NT2/D1 (cell line): ENCODE measurements around the gene HCFC1R1.

Experiments used
- SUZ12 ChIP-seq: IDR thresholded peaks from 2 replicates; pipeline ENCODE4 v1.6.1; 2011; ENCODE audit not compliant: insufficient read length, insufficient read depth; ENCODE audit errors: extremely low read depth
- YY1 ChIP-seq: IDR thresholded peaks from 2 replicates; pipeline ENCODE4 v1.6.1; 2011; ENCODE audit not compliant: insufficient read length, insufficient read depth
- ZNF274 ChIP-seq: IDR thresholded peaks from 2 replicates; pipeline ENCODE4 v1.6.1; 2011; ENCODE audit warnings: mild to moderate bottlenecking, low read depth, low read length

DNA sequence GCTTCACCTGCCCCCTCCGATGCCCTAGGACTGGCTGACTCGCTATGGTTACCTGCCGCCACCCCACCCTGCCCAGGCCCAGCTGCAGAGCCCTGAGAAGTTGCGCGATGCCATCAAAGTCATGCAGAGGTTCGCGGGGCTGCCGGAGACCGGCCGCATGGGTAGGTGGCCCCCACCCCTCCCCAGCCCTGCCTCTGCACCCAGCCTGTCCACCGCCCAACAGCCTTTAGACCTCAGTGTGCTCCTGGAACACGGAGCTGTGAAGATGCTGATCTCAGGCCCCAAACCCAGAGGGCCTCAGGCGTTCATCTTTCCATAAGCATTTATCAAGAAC lies 23.6 kb upstream of the HCFC1R1 start:
- no peak for TF ChIP-seq YY1
- no peak for TF ChIP-seq ZNF274
- TF ChIP-seq SUZ12, result no peak
